Spleen (tissue), 11 donors: ENCODE measurements around the gene TBL3. TPM values are rescaled to one million over a fixed set of nuclear protein-coding genes. Genes with fewer than 3 reads are reported as not detected.

ENCODE experiments used
- DNase-seq: peaks from one replicate; pipeline ENCODE4 v3.0.0-alpha.2; 2020
- H3K27ac ChIP-seq, 8 donors: fragments of 200-600 bp; sonication (generic) in 7 of 8; 1 replicate in 4 of 8; 2 replicates in 4 of 8; pipeline versions ENCODE4 v1.5.0 to v1.8.0; 2016 to 2021; ENCODE audit warnings: inconsistent platforms in 4 of 8, mild to moderate bottlenecking in 4 of 8, moderate library complexity in 1 of 8
- H3K27me3 ChIP-seq, 7 donors: fragments of 200-600 bp; sonication (generic) in 6 of 7; replicated peaks in 1 of 7; 1 replicate in 4 of 7; 2 replicates in 3 of 7; pipeline versions ENCODE4 v1.5.0 to v1.8.0; 2016 to 2021; ENCODE audit warnings: inconsistent platforms in 3 of 7, mild to moderate bottlenecking in 1 of 7
- H3K36me3 ChIP-seq, 6 donors: fragments of 200-600 bp; sonication (generic) in 5 of 6; 1 replicate in 4 of 6; 2 replicates in 2 of 6; pipeline versions ENCODE4 v1.5.0 to v1.8.0; 2016 to 2021; ENCODE audit warnings: inconsistent platforms in 2 of 6
- H3K4me1 ChIP-seq, 6 donors: fragments of 200-600 bp; sonication (generic) in 5 of 6; 1 replicate in 3 of 6; 2 replicates in 3 of 6; pipeline versions ENCODE4 v1.5.0 to v1.8.0; 2016 to 2021; ENCODE audit warnings: inconsistent platforms in 3 of 6
- H3K4me3 ChIP-seq, 8 donors: fragments of 200-600 bp; sonication (generic) in 7 of 8; 1 replicate in 4 of 8; 2 replicates in 4 of 8; pipeline versions ENCODE4 v1.5.0 to v1.8.0; 2016 to 2021; ENCODE audit warnings: inconsistent platforms in 4 of 8, mild to moderate bottlenecking in 4 of 8, moderate library complexity in 2 of 8
- H3K9me3 ChIP-seq, 8 donors: fragments of 200-600 bp; sonication (generic) in 7 of 8; 1 replicate in 4 of 8; 2 replicates in 4 of 8; pipeline versions ENCODE4 v1.5.0 to v1.8.0; 2016 to 2021; ENCODE audit warnings: inconsistent platforms in 4 of 8
- CTCF ChIP-seq, 11 experiments: fragments of 200-600 bp in 7 of 11; fragments of 450-650 bp in 4 of 11; sonication (generic) in 4 of 11; IDR thresholded peaks in 8 of 11; conservative IDR thresholded peaks in 3 of 11; 1 replicate in 7 of 11; 2 replicates in 4 of 11; pipeline versions ENCODE4 v1.4.0 to v1.8.0; 2016 to 2021; ENCODE audit warnings: antibody characterized with exemption in 11 of 11, inconsistent platforms in 4 of 11, mild to moderate bottlenecking in 1 of 11
- POLR2A ChIP-seq, 3 donors: fragments of 450-650 bp; IDR thresholded peaks; one replicate each; pipeline ENCODE4 v1.5.1; 2017; ENCODE audit warnings: antibody characterized with exemption in 3 of 3, mild to moderate bottlenecking in 1 of 3
- POLR2AphosphoS5 ChIP-seq, 3 donors: sonication (generic); formaldehyde crosslinking; IDR thresholded peaks; one replicate each; pipeline ENCODE4 v1.5.1; 2017; ENCODE audit warnings: antibody characterized with exemption in 3 of 3
- WGBS, 5 donors: extraction: QIAGEN DNeasy Blood & Tissue Kit in 3 of 5; methylation state at CpG; one replicate each; pipeline versions ENCODE4 v1.1.5 to v1.1.7; 2013 to 2018; 5-methylcytosine and 5-hydroxymethylcytosine counted together
- intact Hi-C: fragments of 100-400 bp; cut with DNase I; formaldehyde crosslinking; loops from one replicate; pipeline ENCODE4 v1.15.0; 2023; ENCODE audit warnings: low total_unique reads
- polyA plus RNA-seq, 3 donors: library from polyadenylated mRNA; stranded (reverse); fragments of 200-250 nt; gene quantifications; one replicate each; pipeline ENCODE4 v1.2.1, GENCODE V29; 2013
- total RNA-seq, 7 donors: library from RNA; depleted of rRNA in 3 of 7; stranded (reverse); fragments of >200 nt in 3 of 7; fragmentation: NEBNext Ultra II Directional in 4 of 7; extraction: Animal tissue kit (Norgen Biotek cat#: 25700) in 4 of 7; gene quantifications; one replicate each; pipeline versions ENCODE4 v1.1.0 to v1.2.1, GENCODE V29; 2016 to 2021
- donor health status: healthy with polysubstance abuse.
- donor health status: DM: no; HTN: no; CAD: no; lungs with moderate emphysema.
- donor health status: DM: no; HTN: no; CAD: no.
- donor health status: Bipolar disorder and iron deficiency.
- donor health status: healthy.
- donor health status: DM: no; HTN: no; CAD: no.
- donor health status: DM: yes; HTN: yes; CAD: no.

TBL3 gene
- total and polyA plus RNA-seq, 10 donors, result 20.6 to 54.2 (median 29.3) TPM

- H3K27ac ChIP-seq, result peak overlapping the region in 6 of 8 donors; percentile 83 to 94 (median 88)
- intact Hi-C loops, result no loop called here
- no peaks in the 10 kb centered on the region for H3K27me3 ChIP-seq
- no peak for DNase-seq
- peak overlapping the region in 6 of 8 donors; percentile 64 to 93 (median 83) for H3K4me3 ChIP-seq
- H3K36me3 ChIP-seq, result peaks cover 0 to 59% (median 25%) of the 10 kb centered on the region in 6 donors
- H3K4me1 ChIP-seq, result peaks cover 11 to 81% (median 40%) of the 10 kb centered on the region in 6 donors
- peak in 1 of 3 donors; percentile 4 for TF ChIP-seq POLR2AphosphoS5 (IDR thresholded peaks at IDR 0.05)
- TF ChIP-seq POLR2A (IDR thresholded peaks at IDR 0.05), result no peak
- H3K9me3 ChIP-seq, result no peaks in the 10 kb centered on the region
- WGBS, 5 donors, result 64 to 86% (median 69%) methylated on average over 18 to 23 of the region's 23 CpGs
These were observed 31.3 kb upstream of the TBL3 start for GRCh38 chr16:1940273-1941161.

- no peaks in the 10 kb centered on the region for H3K27me3 ChIP-seq
- TF ChIP-seq POLR2AphosphoS5 (IDR thresholded peaks at IDR 0.05) (no peak), CTCF (IDR thresholded peaks at IDR 0.05 in 8 of 11, conservative IDR thresholded peaks at IDR 0.05 in 3 of 11) (no peak), POLR2A (IDR thresholded peaks at IDR 0.05) (no peak)
- WGBS, 5 donors, result 78 to 89% (median 84%) methylated on average over 24 to 30 of the region's 30 CpGs
- intact Hi-C loops, result no loop called here
- peaks cover 0 to 50% (median 25%) of the 10 kb centered on the region in 6 donors for H3K36me3 ChIP-seq
- peaks cover 11 to 74% (median 40%) of the 10 kb centered on the region in 6 donors for H3K4me1 ChIP-seq
- DNase-seq, result no peak
- peak overlapping the region in 7 of 8 donors; percentile 64 to 93 (median 82) for H3K4me3 ChIP-seq
- no peaks in the 10 kb centered on the region for H3K9me3 ChIP-seq
- peak overlapping the region; percentile 61 to 94 (median 84) for H3K27ac ChIP-seq
These were observed 30.4 kb upstream of the TBL3 start for GRCh38 chr16:1941162-1942046.

GRCh38 chr16:1942047-1942809 lies 29.6 kb upstream of the TBL3 start:
- Histone ChIP-seq H3K36me3 (peaks cover 0 to 41% (median 25%) of the 10 kb centered on the region in 6 donors), H3K27ac (peak overlapping the region; percentile 61 to 94 (median 84)), H3K9me3 (no peaks in the 10 kb centered on the region), H3K4me1 (peaks cover 11 to 66% (median 40%) of the 10 kb centered on the region in 6 donors), H3K27me3 (no peaks in the 10 kb centered on the region), H3K4me3 (peak overlapping the region; percentile 64 to 93 (median 82))
- DNase-seq, result peak; percentile 87
- intact Hi-C loops, result no loop called here
- TF ChIP-seq POLR2A (IDR thresholded peaks at IDR 0.05) (no peak), POLR2AphosphoS5 (IDR thresholded peaks at IDR 0.05) (peak in 2 of 3 donors; percentile 9 to 43)
- 9 to 24% (median 14%) methylated on average over 7 to 17 of the region's 17 CpGs for WGBS, 5 donors

GRCh38 chr16:1942810-1943726 lies 28.8 kb upstream of the TBL3 start, which contains the start of gene MSRB1:
Gene MSRB1, minus strand, starts transcription at chr16:1943199. Its CDS starts 43 bp downstream, at chr16:1943156.
- intact Hi-C loops, result no loop called here
- H3K27ac ChIP-seq, result peak within 1 kb of the TSS; percentile 61 to 94 (median 84)
- H3K4me3 ChIP-seq, result peak within 1 kb of the TSS; percentile 64 to 93 (median 82)
- H3K9me3 ChIP-seq, result no peaks in the 10 kb centered on the region
- peaks cover 11 to 57% (median 38%) of the 10 kb centered on the region in 6 donors for H3K4me1 ChIP-seq
- TF ChIP-seq POLR2AphosphoS5 (IDR thresholded peaks at IDR 0.05), result peak; percentile 96 to 98 (median 98)
- TF ChIP-seq CTCF (IDR thresholded peaks at IDR 0.05 in 8 of 11, conservative IDR thresholded peaks at IDR 0.05 in 3 of 11), result peak in 2 of 11 experiments; percentile 27 to 45
- peak; percentile 33 to 79 (median 79) for TF ChIP-seq POLR2A (IDR thresholded peaks at IDR 0.05)
- WGBS, 5 donors, result 0 to 2% (median 1%) methylated on average over 34 to 77 of the region's 77 CpGs
- H3K36me3 ChIP-seq, result peaks cover 0 to 33% (median 20%) of the 10 kb centered on the region in 6 donors
- no peaks in the 10 kb centered on the region for H3K27me3 ChIP-seq
- peak; percentile 99 for DNase-seq
